ENCODE data around the gene TEKT1. TPM values are rescaled to one million over a fixed set of nuclear protein-coding genes. Genes with fewer than 3 reads are reported as not detected.
"Not testable (repeated sequence)": the region's sequence is repeated elsewhere in the genome, so short reads cannot be mapped to it uniquely, and the experiment has no call there.

TEKT1 gene
- total RNA-seq (2022) = not detected in 2 replicates
- Bru-seq, nascent RNA = percentile 7 among the genes with signal in this experiment
- BruChase-seq, experiment 1, labeled RNA remaining after a 6-hour chase = not detected
- not detected for BruChase-seq, experiment 2, labeled RNA remaining after a 2-hour chase
- long read RNA-seq = 0 reads

DNA sequence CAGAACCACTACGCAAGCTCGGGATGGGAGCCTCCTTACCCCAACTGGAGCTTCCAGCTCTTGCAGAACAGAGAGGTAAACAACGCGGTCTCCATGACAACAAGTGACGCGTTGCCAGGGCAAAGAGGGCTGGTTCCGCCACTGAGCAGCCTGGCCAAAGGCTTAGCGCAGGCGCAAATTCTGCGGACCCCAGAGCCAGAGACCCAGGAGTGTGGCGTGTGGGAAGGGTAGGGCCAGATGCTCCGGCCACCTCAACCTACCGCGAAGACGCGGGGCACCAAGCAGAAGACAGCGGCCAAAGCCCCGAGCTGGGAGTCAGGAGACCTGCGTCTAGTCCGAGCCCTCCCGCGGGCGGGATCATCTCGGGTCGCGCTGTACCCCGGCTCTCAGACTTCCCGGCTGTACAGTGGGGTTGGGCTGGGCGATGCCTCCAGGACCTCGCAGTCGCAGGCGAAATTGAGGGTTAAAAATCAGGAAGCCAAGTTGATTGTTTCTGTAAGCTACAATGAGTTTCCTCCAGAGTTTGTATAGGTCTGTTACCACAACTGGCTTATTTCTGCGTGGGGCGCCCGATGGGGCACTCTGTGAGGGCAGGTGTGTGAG, at the start of gene TEKT1:
Gene TEKT1, minus strand, starts transcription at position 69 of the 603 bp plus-strand sequence. CDS start 1,353 bp downstream, outside the sequence.
- no peak for TF ChIP-seq CTCF (IDR thresholded peaks at IDR 0.05; ENCODE audit: unreplicated experiment)
- Mint-ChIP-seq H3K9me3 (ENCODE audit: low read depth, unreplicated experiment) (no peaks in the 10 kb centered on the region), H3K4me1 (ENCODE audit: low read depth, unreplicated experiment) (no peaks in the 10 kb centered on the region), H3K27ac (ENCODE audit: unreplicated experiment) (peak within 1 kb of the TSS; percentile 2), H3K36me3 (ENCODE audit: insufficient read depth, unreplicated experiment) (peaks cover 6% of the 10 kb centered on the region), H3K4me3 (ENCODE audit: low read depth, unreplicated experiment) (peak within 1 kb of the TSS; percentile 67), H3K27me3 (ENCODE audit: unreplicated experiment) (peaks cover 52% of the 10 kb centered on the region)
- BruUV-seq (replicated peaks) = no TSS peak
- intact Hi-C loops (cut with micrococcal nuclease; ENCODE audit: unreplicated experiment) = no loop called here
- CTCF ChIA-PET = interaction anchor here (1.4 kb wide), 1 partner anchor 12 kb away, joined by 4 read pairs; no protein-coding TSS in a partner anchor
- DNase-seq = peak; percentile 77

DNA sequence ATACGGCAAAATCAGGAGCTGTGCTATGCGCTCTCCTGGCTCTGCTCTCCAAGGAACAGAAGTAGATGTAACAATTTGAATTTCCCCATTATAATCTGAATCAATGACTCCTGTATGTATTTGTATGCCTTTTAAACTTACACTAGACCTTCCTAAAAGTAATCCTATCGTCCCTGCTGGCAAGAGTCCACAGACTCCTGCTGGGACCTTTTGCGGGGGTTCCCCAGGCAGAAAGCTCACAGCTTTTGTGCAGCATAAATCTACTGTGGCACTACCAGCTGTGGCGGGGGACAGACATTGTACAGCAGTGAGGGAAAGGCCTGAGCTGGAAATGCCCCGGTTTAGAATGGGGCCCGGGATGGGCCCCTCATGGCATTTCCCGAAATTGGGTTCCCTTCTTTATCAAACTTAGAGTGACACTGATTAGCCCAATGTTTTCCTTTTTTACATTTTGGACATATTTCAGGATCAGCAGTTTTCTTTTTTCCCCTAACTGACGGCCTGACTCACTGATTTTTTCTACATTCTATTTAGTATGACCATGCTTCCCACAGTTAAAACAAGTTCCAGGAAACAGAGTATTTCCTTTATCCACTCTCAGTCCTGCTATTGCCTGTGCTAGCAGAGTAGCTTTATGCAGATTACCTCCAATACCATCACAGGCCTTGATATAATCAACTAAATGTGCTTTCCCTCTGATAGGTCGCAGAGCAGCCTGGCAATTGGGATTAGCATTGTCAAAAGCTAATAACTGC, 47.9 kb upstream of the TEKT1 start:
- H3K4me3 Mint-ChIP-seq (ENCODE audit: low read depth, unreplicated experiment); H3K36me3 Mint-ChIP-seq (ENCODE audit: insufficient read depth, unreplicated experiment); H3K27ac Mint-ChIP-seq (ENCODE audit: unreplicated experiment); H3K4me1 Mint-ChIP-seq (ENCODE audit: low read depth, unreplicated experiment); H3K9me3 Mint-ChIP-seq (ENCODE audit: low read depth, unreplicated experiment); intact Hi-C loops (cut with micrococcal nuclease; ENCODE audit: unreplicated experiment); DNase-seq; BruUV-seq (replicated peaks): not testable (repeated sequence)
- H3K27me3 Mint-ChIP-seq (ENCODE audit: unreplicated experiment) = peaks cover 45% of the 10 kb centered on the region
- CTCF ChIA-PET = interaction anchor here (1.2 kb wide), 1 partner anchor 11 kb away, joined by 3 read pairs; no protein-coding TSS in a partner anchor

GRCh38 chr17:6875276-6875675, 43.7 kb upstream of the TEKT1 start:
- intact Hi-C loops (cut with micrococcal nuclease; ENCODE audit: unreplicated experiment); BruUV-seq (replicated peaks); H3K9me3 Mint-ChIP-seq (ENCODE audit: low read depth, unreplicated experiment); CTCF ChIA-PET; DNase-seq; H3K27ac Mint-ChIP-seq (ENCODE audit: unreplicated experiment); H3K36me3 Mint-ChIP-seq (ENCODE audit: insufficient read depth, unreplicated experiment); H3K4me3 Mint-ChIP-seq (ENCODE audit: low read depth, unreplicated experiment): not testable (repeated sequence)
- Mint-ChIP-seq H3K4me1 (ENCODE audit: low read depth, unreplicated experiment) (peaks cover 11% of the 10 kb centered on the region), H3K27me3 (ENCODE audit: unreplicated experiment) (peaks cover 16% of the 10 kb centered on the region)

DNA sequence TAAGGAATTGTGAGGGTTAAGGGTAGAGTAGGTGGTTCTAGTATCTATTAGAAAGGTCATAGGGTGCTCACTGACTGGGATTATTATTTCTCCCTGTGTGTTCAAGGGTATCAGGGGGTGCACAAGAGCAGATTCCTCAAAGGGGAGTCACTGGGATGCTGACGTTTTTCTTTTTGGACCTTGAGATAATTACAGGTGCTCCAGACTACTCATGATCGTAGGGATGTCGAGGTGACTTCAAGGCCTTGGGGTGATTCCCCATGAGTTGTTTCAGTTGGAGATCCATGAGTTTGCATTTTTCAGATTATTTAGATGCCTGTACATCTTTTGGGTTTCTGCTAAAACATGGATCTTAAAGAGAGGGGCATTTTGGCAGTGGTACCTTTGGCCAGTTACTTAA, 41.4 kb upstream of the TEKT1 start:
- no peaks in the 10 kb centered on the region for H3K9me3 Mint-ChIP-seq (ENCODE audit: low read depth, unreplicated experiment)
- intact Hi-C loops (cut with micrococcal nuclease; ENCODE audit: unreplicated experiment) = no loop called here
- CTCF ChIA-PET = no interaction called here

More for the DNA sequence above, 41.4 kb upstream of the TEKT1 start:
- no peak for DNase-seq
- Mint-ChIP-seq H3K4me3 (ENCODE audit: low read depth, unreplicated experiment) (no peak overlapping the region), H3K27ac (ENCODE audit: unreplicated experiment) (no peak overlapping the region), H3K36me3 (ENCODE audit: insufficient read depth, unreplicated experiment) (no peaks in the 10 kb centered on the region), H3K27me3 (ENCODE audit: unreplicated experiment) (no peaks in the 10 kb centered on the region), H3K4me1 (ENCODE audit: low read depth, unreplicated experiment) (peaks cover 20% of the 10 kb centered on the region)
- no peak for TF ChIP-seq CTCF (IDR thresholded peaks at IDR 0.05; ENCODE audit: unreplicated experiment)
- BruUV-seq (replicated peaks) = no TSS peak
